HPDE6-E6E7 (cell line): ENCODE data around the gene ZNF423.

Source experiments
- DNase-seq: peaks from one replicate; pipeline ENCODE4 v3.0.0; 2011; ENCODE audit warnings: missing footprints; ENCODE audit errors: extremely low spot score

ZNF423 gene

GRCh38 chr16:49786926-49787557 is 68.9 kb downstream of the ZNF423 start:
- no peak for DNase-seq

- no peak for DNase-seq
Measured at GRCh38 chr16:49785970-49786369, 69.9 kb downstream of the ZNF423 start.

- no peak for DNase-seq
Measured at GRCh38 chr16:49782405-49782804, 73.5 kb downstream of the ZNF423 start.

- no peak for DNase-seq
Measured at GRCh38 chr16:49781401-49781800, 74.5 kb downstream of the ZNF423 start.

- no peak for DNase-seq
Measured at GRCh38 chr16:49780433-49780832, 75.5 kb downstream of the ZNF423 start.

GRCh38 chr16:49779979-49780378 is 75.9 kb downstream of the ZNF423 start:
- DNase-seq: no peak

- no peak for DNase-seq
Measured at GRCh38 chr16:49778202-49778930, 77.5 kb downstream of the ZNF423 start.

- no peak for DNase-seq
Measured at GRCh38 chr16:49776734-49777133, 79.2 kb downstream of the ZNF423 start.

GRCh38 chr16:49776085-49776595 is 79.8 kb downstream of the ZNF423 start:
- DNase-seq: no peak

GRCh38 chr16:49775581-49775980 is 80.3 kb downstream of the ZNF423 start:
- no peak for DNase-seq

- no peak for DNase-seq
Measured at GRCh38 chr16:49775018-49775417, 80.9 kb downstream of the ZNF423 start.

GRCh38 chr16:49773534-49774475 is 82.1 kb downstream of the ZNF423 start:
- DNase-seq: no peak

- no peak for DNase-seq
Measured at GRCh38 chr16:49767998-49768397, 87.9 kb downstream of the ZNF423 start.

- DNase-seq: no peak
Measured at GRCh38 chr16:49767414-49767813, 88.5 kb downstream of the ZNF423 start.

- no peak for DNase-seq
Measured at GRCh38 chr16:49766225-49766624, 89.7 kb downstream of the ZNF423 start.

GRCh38 chr16:49763826-49764225 is 92.1 kb downstream of the ZNF423 start:
- DNase-seq: no peak

- no peak for DNase-seq
Measured at GRCh38 chr16:49760815-49761214, 95.1 kb downstream of the ZNF423 start.

- DNase-seq: no peak
Measured at GRCh38 chr16:49757559-49758069, 98.3 kb downstream of the ZNF423 start.

GRCh38 chr16:49756775-49757558 is 98.9 kb downstream of the ZNF423 start:
- no peak for DNase-seq

GRCh38 chr16:49755716-49756505 is 100.0 kb downstream of the ZNF423 start:
- DNase-seq: no peak

- no peak for DNase-seq
Measured at GRCh38 chr16:49755313-49755620, 100.6 kb downstream of the ZNF423 start.
